HepG2 (cell line): ENCODE measurements around the gene ZNF416. TPM values are rescaled to one million over a fixed set of nuclear protein-coding genes. Genes with fewer than 3 reads are reported as not detected.

Experiments used
- BRD4 ChIP-seq: sonication (generic); formaldehyde crosslinking; IDR thresholded peaks from 2 replicates; pipeline ENCODE4 v1.4.0; 2020; ENCODE audit warnings: missing genetic modification reagents
- GABPB1 ChIP-seq: IDR thresholded peaks from 2 replicates; pipeline ENCODE4 v1.6.1; 2016; ENCODE audit warnings: mild to moderate bottlenecking, missing genetic modification reagents, moderate library complexity, missing compliant biosample characterization
- HIC2 ChIP-seq: sonication (generic); formaldehyde crosslinking; IDR thresholded peaks from 2 replicates; pipeline ENCODE4 v1.9.0; 2022; ENCODE audit warnings: low read depth, missing genetic modification reagents
- MXD1 ChIP-seq: sonication (generic); formaldehyde crosslinking; IDR thresholded peaks from 2 replicates; pipeline ENCODE4 v1.4.0; 2020; ENCODE audit warnings: mild to moderate bottlenecking, missing genetic modification reagents
- SRF ChIP-seq: IDR thresholded peaks from 2 replicates; pipeline ENCODE4 v1.6.1; 2011; ENCODE audit warnings: mild to moderate bottlenecking, low read depth, low read length, moderate library complexity
- TRAFD1 ChIP-seq: sonication (generic); formaldehyde crosslinking; IDR thresholded peaks from 2 replicates; pipeline ENCODE4 v1.5.1; 2020; ENCODE audit warnings: missing genetic modification reagents, mild to moderate bottlenecking, borderline replicate concordance
- YEATS2 ChIP-seq: sonication (generic); formaldehyde crosslinking; IDR thresholded peaks from 2 replicates; pipeline ENCODE4 v1.4.0; 2020; ENCODE audit warnings: missing genetic modification reagents, borderline replicate concordance
- ZHX1 ChIP-seq: sonication (generic); formaldehyde crosslinking; IDR thresholded peaks from 2 replicates; pipeline ENCODE4 v1.8.1; 2022; ENCODE audit warnings: low read depth, mild to moderate bottlenecking, missing genetic modification reagents
- ZNF101 ChIP-seq: sonication (generic); formaldehyde crosslinking; IDR thresholded peaks from 2 replicates; pipeline ENCODE4 v1.4.0; 2020; ENCODE audit warnings: mild to moderate bottlenecking, low read depth, missing genetic modification reagents, borderline replicate concordance
- ZNF274 ChIP-seq: sonication (generic); formaldehyde crosslinking; IDR thresholded peaks from 2 replicates; pipeline ENCODE4 v1.5.1; 2020; ENCODE audit warnings: mild to moderate bottlenecking, missing genetic modification reagents
- ZNF280D ChIP-seq: sonication (generic); formaldehyde crosslinking; IDR thresholded peaks from 2 replicates; pipeline ENCODE4 v1.5.1; 2020; ENCODE audit warnings: mild to moderate bottlenecking, missing genetic modification reagents
- ZNF512 ChIP-seq: sonication (generic); formaldehyde crosslinking; IDR thresholded peaks from 2 replicates; pipeline ENCODE4 v1.4.0; 2020; ENCODE audit warnings: mild to moderate bottlenecking, missing genetic modification reagents
- ZNF766 ChIP-seq: sonication (generic); formaldehyde crosslinking; IDR thresholded peaks from 2 replicates; pipeline ENCODE4 v1.5.0; 2020; ENCODE audit warnings: missing genetic modification reagents, borderline replicate concordance
- ZNF83 ChIP-seq: sonication (generic); formaldehyde crosslinking; IDR thresholded peaks from 2 replicates; pipeline ENCODE4 v1.4.0; 2020; ENCODE audit warnings: missing genetic modification reagents, mild to moderate bottlenecking, borderline replicate concordance
- polyA plus RNA-seq, 8 experiments: library from polyadenylated mRNA; depleted of rRNA in 3 of 8; stranded (reverse) in 7 of 8; unstranded in 1 of 8; fragments of >200 nt; fragmentation: Illumina TruSeq in 4 of 8; extraction: Trizol in 4 of 8; gene quantifications; 2 replicates each; pipeline versions ENCODE4 v1.2.1 to v1.2.3, GENCODE V29; 2011 to 2016; ENCODE audit warnings: low read depth in 4 of 8, missing spikeins in 1 of 8, mixed read lengths in 1 of 8; ENCODE audit not compliant: insufficient read depth in 1 of 8
- total RNA-seq, 5 experiments: library from RNA; depleted of rRNA; stranded (reverse); fragments of >200 nt; fragmentation: Illumina TruSeq; extraction: Trizol; gene quantifications; 2 replicates each; pipeline ENCODE4 v1.2.3, GENCODE V29; 2016; ENCODE audit warnings: low read depth in 1 of 5

Gene ZNF416
- total and polyA plus RNA-seq, 2 of the 13 experiments (the other 11 are each of a cell fraction or from before 2014, with no cell fraction given): 1.5 to 5.3 TPM

GRCh38 chr19:57527136-57527881 is 51.4 kb downstream of the ZNF416 start, which contains the start of gene ZNF549 (continued):
- TF ChIP-seq ZNF280D: no peak
- peak; percentile 53; the same call in 1 of the 2 replicates for TF ChIP-seq ZNF83 (CRISPR knock-in tag)
- TF ChIP-seq ZHX1 (CRISPR knock-in tag): peak; percentile 73; the same call in 1 of the 2 replicates
- TF ChIP-seq GABPB1 (CRISPR knock-in tag): peak; percentile 98
- TF ChIP-seq ZNF101 (CRISPR knock-in tag): no peak
- peak; percentile 73; the same call in 1 of the 2 replicates for TF ChIP-seq MXD1 (CRISPR knock-in tag)
- no peak; the same call in 1 of the 2 replicates for TF ChIP-seq ZNF766
- 0 out of 2 replicates have a peak, but pooled peaks have one; percentile 20 for TF ChIP-seq SRF
- peak; percentile 71; the same call in 1 of the 2 replicates for TF ChIP-seq TRAFD1 (CRISPR knock-in tag)
- TF ChIP-seq ZNF512 (CRISPR knock-in tag): no peak
- no peak; the same call in 1 of the 2 replicates for TF ChIP-seq BRD4 (CRISPR knock-in tag)
- 0 out of 2 replicates have a peak, but pooled peaks have one; percentile 45 for TF ChIP-seq ZNF274
- peak; percentile 95 for TF ChIP-seq YEATS2 (CRISPR knock-in tag)
- TF ChIP-seq HIC2 (CRISPR knock-in tag): no peak
